ENCODE data around the gene THAP9. TPM values are rescaled to one million over a fixed set of nuclear protein-coding genes. Genes with fewer than 3 reads are reported as not detected.

Gene THAP9
- total RNA-seq, 4 donors from 2014 or later: 1.1 to 6.2 (median 2.8) TPM

- peaks cover 0 to 62% (median 20%) of the 10 kb centered on the region in 3 donors for H3K4me1 ChIP-seq
- WGBS, 2 donors: 0% methylated on average over 8 to 9 of the region's 16 CpGs
- peak overlapping the region; percentile 95 to 99 (median 97) for H3K27ac ChIP-seq
- peaks cover 0 to 26% (median 5%) of the 10 kb centered on the region in 3 donors for H3K36me3 ChIP-seq
- H3K9me3 ChIP-seq: no peaks in the 10 kb centered on the region
- DNase-seq: no peak
- intact Hi-C loops (cut with DNase I): no loop called here
- peak overlapping the region; percentile 76 to 97 (median 80) for H3K4me3 ChIP-seq
- no peaks in the 10 kb centered on the region for H3K27me3 ChIP-seq
- TF ChIP-seq CTCF (IDR thresholded peaks at IDR 0.05): no peak
- no peak for TF ChIP-seq POLR2A (IDR thresholded peaks at IDR 0.05)
These were observed 10.0 kb upstream of the THAP9 start for GRCh38 chr4:82890528-82890900.

GRCh38 chr4:82890901-82891706 lies 9.4 kb upstream of the THAP9 start, which contains the start of gene SEC31A:
TSS of gene SEC31A (minus strand) at chr4:82891153. CDS start at chr4:82881936, 9,217 bp downstream.
- peak within 1 kb of the TSS; percentile 95 to 99 (median 97) for H3K27ac ChIP-seq
- peak; percentile 75 for DNase-seq
- peaks cover 0 to 59% (median 14%) of the 10 kb centered on the region in 3 donors for H3K4me1 ChIP-seq
- H3K27me3 ChIP-seq: no peaks in the 10 kb centered on the region
- intact Hi-C loops (cut with DNase I): no loop called here
- TF ChIP-seq CTCF (IDR thresholded peaks at IDR 0.05) (peak in 2 of 6 experiments; percentile 5 to 23), POLR2A (IDR thresholded peaks at IDR 0.05) (peak in 3 of 4 donors; percentile 87 to 96 (median 87))
- H3K4me3 ChIP-seq: peak within 1 kb of the TSS; percentile 76 to 97 (median 80)
- H3K36me3 ChIP-seq: peaks cover 0 to 30% (median 5%) of the 10 kb centered on the region in 3 donors
- 0% methylated on average over 1 to 7 of the region's 71 CpGs for WGBS, 2 donors
- H3K9me3 ChIP-seq: no peaks in the 10 kb centered on the region

- intact Hi-C loops (cut with DNase I): no loop called here
- no peaks in the 10 kb centered on the region for H3K9me3 ChIP-seq
- H3K27me3 ChIP-seq: no peaks in the 10 kb centered on the region
- peak overlapping the region; percentile 76 to 97 (median 80) for H3K4me3 ChIP-seq
- peak overlapping the region; percentile 95 to 99 (median 97) for H3K27ac ChIP-seq
- WGBS, 2 donors: 31 to 32% methylated on average over 7 of the region's 7 CpGs
- H3K4me1 ChIP-seq: peaks cover 0 to 59% (median 6%) of the 10 kb centered on the region in 3 donors
- peaks cover 0 to 38% (median 5%) of the 10 kb centered on the region in 3 donors for H3K36me3 ChIP-seq
- no peak for TF ChIP-seq POLR2A (IDR thresholded peaks at IDR 0.05)
- no peak for TF ChIP-seq CTCF (IDR thresholded peaks at IDR 0.05)
- no peak for DNase-seq
These were observed 8.6 kb upstream of the THAP9 start for GRCh38 chr4:82891707-82892466.

GRCh38 chr4:82892467-82892802 lies 8.1 kb upstream of the THAP9 start:
- TF ChIP-seq POLR2A (IDR thresholded peaks at IDR 0.05) (no peak), CTCF (IDR thresholded peaks at IDR 0.05) (no peak)
- peaks cover 0 to 59% (median 10%) of the 10 kb centered on the region in 3 donors for H3K4me1 ChIP-seq
- H3K4me3 ChIP-seq: no peak overlapping the region
- H3K9me3 ChIP-seq: no peaks in the 10 kb centered on the region
- intact Hi-C loops (cut with DNase I): no loop called here
- WGBS, 2 donors: 75 to 79% methylated on average over 1 of the region's 1 CpG
- peaks cover 0 to 43% (median 5%) of the 10 kb centered on the region in 3 donors for H3K36me3 ChIP-seq
- no peak for DNase-seq
- H3K27ac ChIP-seq: no peak overlapping the region
- H3K27me3 ChIP-seq: no peaks in the 10 kb centered on the region

GRCh38 chr4:82893942-82894341 lies 6.6 kb upstream of the THAP9 start:
- H3K27ac ChIP-seq: no peak overlapping the region
- no peak overlapping the region for H3K4me3 ChIP-seq
- 86 to 92% methylated on average over 3 of the region's 3 CpGs for WGBS, 2 donors
- no peaks in the 10 kb centered on the region for H3K9me3 ChIP-seq
- no peak for DNase-seq
- H3K27me3 ChIP-seq: no peaks in the 10 kb centered on the region
- peaks cover 0 to 48% (median 5%) of the 10 kb centered on the region in 3 donors for H3K36me3 ChIP-seq
- intact Hi-C loops (cut with DNase I): no loop called here
- no peak for TF ChIP-seq POLR2A (IDR thresholded peaks at IDR 0.05)
- no peak for TF ChIP-seq CTCF (IDR thresholded peaks at IDR 0.05)
- peaks cover 2 to 61% (median 13%) of the 10 kb centered on the region in 3 donors for H3K4me1 ChIP-seq
